ENCODE data around the gene ATF6B.

- no peak for TF ChIP-seq CTCF (IDR thresholded peaks at IDR 0.05; ENCODE audit: poor library complexity)
- no peak for TF ChIP-seq EZH2phosphoT487 (IDR thresholded peaks at IDR 0.05; ENCODE audit: low read depth, severe bottlenecking, unreplicated experiment)
These were observed 18.2 kb upstream of the ATF6B start for GRCh38 chr6:32146287-32146686.
